Measurements from ENCODE around the gene ABHD6. TPM values are rescaled to one million over a fixed set of nuclear protein-coding genes. Genes with fewer than 3 reads are reported as not detected.

Gene ABHD6
- polyA plus RNA-seq, 1 donor from 2014 or later: 38.9 TPM

DNA sequence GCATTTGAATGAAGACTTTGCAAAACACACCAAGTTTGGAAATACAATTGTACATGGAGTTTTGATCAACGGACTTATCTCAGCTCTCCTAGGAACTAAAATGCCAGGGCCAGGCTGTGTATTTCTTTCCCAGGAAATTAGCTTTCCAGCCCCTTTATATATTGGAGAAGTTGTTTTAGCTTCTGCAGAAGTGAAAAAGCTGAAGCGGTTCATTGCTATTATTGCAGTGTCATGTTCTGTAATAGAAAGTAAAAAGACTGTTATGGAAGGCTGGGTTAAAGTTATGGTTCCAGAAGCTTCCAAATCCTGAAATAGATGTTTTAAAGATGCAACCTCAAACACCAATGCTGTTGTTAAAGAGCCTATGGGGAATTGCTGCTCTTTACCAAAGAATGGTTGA lies 80.2 kb downstream of the ABHD6 start:
- H4K20me1 ChIP-seq (ENCODE audit: insufficient read depth): no peaks in the 10 kb centered on the region
- TF ChIP-seq SMC3 (conservative IDR thresholded peaks at IDR 0.05; ENCODE audit: poor library complexity) (no peak), RAD21 (conservative IDR thresholded peaks at IDR 0.05) (no peak), POLR2AphosphoS5 (IDR thresholded peaks at IDR 0.05) (no peak), MXI1 (conservative IDR thresholded peaks at IDR 0.05; ENCODE audit: poor library complexity, severe bottlenecking) (no peak)
- TF ChIP-seq, protein P1, sequence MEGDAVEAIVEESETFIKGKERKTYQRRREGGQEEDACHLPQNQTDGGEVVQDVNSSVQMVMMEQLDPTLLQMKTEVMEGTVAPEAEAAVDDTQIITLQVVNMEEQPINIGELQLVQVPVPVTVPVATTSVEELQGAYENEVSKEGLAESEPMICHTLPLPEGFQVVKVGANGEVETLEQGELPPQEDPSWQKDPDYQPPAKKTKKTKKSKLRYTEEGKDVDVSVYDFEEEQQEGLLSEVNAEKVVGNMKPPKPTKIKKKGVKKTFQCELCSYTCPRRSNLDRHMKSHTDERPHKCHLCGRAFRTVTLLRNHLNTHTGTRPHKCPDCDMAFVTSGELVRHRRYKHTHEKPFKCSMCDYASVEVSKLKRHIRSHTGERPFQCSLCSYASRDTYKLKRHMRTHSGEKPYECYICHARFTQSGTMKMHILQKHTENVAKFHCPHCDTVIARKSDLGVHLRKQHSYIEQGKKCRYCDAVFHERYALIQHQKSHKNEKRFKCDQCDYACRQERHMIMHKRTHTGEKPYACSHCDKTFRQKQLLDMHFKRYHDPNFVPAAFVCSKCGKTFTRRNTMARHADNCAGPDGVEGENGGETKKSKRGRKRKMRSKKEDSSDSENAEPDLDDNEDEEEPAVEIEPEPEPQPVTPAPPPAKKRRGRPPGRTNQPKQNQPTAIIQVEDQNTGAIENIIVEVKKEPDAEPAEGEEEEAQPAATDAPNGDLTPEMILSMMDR (IDR thresholded peaks at IDR 0.05; ENCODE audit: poor library complexity, severe bottlenecking): no peak
- TF ChIP-seq, protein P2, sequence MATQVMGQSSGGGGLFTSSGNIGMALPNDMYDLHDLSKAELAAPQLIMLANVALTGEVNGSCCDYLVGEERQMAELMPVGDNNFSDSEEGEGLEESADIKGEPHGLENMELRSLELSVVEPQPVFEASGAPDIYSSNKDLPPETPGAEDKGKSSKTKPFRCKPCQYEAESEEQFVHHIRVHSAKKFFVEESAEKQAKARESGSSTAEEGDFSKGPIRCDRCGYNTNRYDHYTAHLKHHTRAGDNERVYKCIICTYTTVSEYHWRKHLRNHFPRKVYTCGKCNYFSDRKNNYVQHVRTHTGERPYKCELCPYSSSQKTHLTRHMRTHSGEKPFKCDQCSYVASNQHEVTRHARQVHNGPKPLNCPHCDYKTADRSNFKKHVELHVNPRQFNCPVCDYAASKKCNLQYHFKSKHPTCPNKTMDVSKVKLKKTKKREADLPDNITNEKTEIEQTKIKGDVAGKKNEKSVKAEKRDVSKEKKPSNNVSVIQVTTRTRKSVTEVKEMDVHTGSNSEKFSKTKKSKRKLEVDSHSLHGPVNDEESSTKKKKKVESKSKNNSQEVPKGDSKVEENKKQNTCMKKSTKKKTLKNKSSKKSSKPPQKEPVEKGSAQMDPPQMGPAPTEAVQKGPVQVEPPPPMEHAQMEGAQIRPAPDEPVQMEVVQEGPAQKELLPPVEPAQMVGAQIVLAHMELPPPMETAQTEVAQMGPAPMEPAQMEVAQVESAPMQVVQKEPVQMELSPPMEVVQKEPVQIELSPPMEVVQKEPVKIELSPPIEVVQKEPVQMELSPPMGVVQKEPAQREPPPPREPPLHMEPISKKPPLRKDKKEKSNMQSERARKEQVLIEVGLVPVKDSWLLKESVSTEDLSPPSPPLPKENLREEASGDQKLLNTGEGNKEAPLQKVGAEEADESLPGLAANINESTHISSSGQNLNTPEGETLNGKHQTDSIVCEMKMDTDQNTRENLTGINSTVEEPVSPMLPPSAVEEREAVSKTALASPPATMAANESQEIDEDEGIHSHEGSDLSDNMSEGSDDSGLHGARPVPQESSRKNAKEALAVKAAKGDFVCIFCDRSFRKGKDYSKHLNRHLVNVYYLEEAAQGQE (IDR thresholded peaks at IDR 0.05; ENCODE audit: borderline replicate concordance): no peak
- no peaks in the 10 kb centered on the region for H3K27me3 ChIP-seq (ENCODE audit: insufficient read depth, low read depth, low read length)
- no peaks in the 10 kb centered on the region for H3K9me3 ChIP-seq (ENCODE audit: low read length)
- H3K79me2 ChIP-seq (replicated peaks; ENCODE audit: insufficient read depth, low read length): no peaks in the 10 kb centered on the region
- H3K4me2 ChIP-seq (ENCODE audit: low read length): no peak overlapping the region
- H3F3A ChIP-seq (ENCODE audit: insufficient read depth, low read length, poor library complexity, severe bottlenecking): no peaks in the 10 kb centered on the region
- no peak overlapping the region for H2AFZ ChIP-seq (ENCODE audit: low read depth, low read length)
- H3K9me2 ChIP-seq (ENCODE audit: insufficient read depth, low read length): no peaks in the 10 kb centered on the region
- no peak overlapping the region for H3K9ac ChIP-seq (ENCODE audit: low read length)
- H3K4me3 ChIP-seq (ENCODE audit: low read length): no peak overlapping the region
- H3K27ac ChIP-seq (ENCODE audit: low read length): no peak overlapping the region
- peaks cover 4% of the 10 kb centered on the region for H3K36me3 ChIP-seq (ENCODE audit: insufficient read depth, low read length)

DNA sequence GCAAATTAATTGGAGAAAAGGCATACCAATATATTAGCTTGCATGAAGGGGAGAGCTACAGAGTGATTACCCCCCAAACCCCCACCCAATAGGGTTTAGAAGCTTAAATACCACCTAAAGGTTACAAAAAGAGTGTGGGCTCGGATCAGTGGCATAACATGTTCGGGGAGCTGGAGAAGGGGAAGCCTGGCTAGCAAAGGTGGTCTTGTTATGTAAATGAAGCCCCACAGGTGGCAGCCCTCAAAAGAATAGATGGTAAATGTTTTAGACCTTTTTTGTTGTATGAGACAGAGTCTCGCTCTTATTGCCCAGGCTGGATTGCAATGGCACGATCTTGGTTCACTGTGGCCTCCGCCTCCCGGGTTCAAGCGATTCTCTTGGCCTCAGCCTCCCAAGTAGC lies 84.2 kb downstream of the ABHD6 start:
- no peaks in the 10 kb centered on the region for H3K79me2 ChIP-seq (replicated peaks; ENCODE audit: insufficient read depth, low read length)
- H3K36me3 ChIP-seq (ENCODE audit: insufficient read depth, low read length): no peaks in the 10 kb centered on the region
- no peaks in the 10 kb centered on the region for H3K27me3 ChIP-seq (ENCODE audit: insufficient read depth, low read depth, low read length)
- no peak overlapping the region for H3K4me3 ChIP-seq (ENCODE audit: low read length)
- H2AFZ ChIP-seq (ENCODE audit: low read depth, low read length): no peak overlapping the region
- H3K9me3 ChIP-seq (ENCODE audit: low read length): no peaks in the 10 kb centered on the region
- H3K27ac ChIP-seq (ENCODE audit: low read length): no peak overlapping the region
- no peak overlapping the region for H3K4me2 ChIP-seq (ENCODE audit: low read length)
- no peaks in the 10 kb centered on the region for H4K20me1 ChIP-seq (ENCODE audit: insufficient read depth)
- H3K9me2 ChIP-seq (ENCODE audit: insufficient read depth, low read length): no peaks in the 10 kb centered on the region
- no peaks in the 10 kb centered on the region for H3F3A ChIP-seq (ENCODE audit: insufficient read depth, low read length, poor library complexity, severe bottlenecking)
- H3K9ac ChIP-seq (ENCODE audit: low read length): no peak overlapping the region
- TF ChIP-seq EZH2 (IDR thresholded peaks at IDR 0.05; ENCODE audit: borderline replicate concordance, insufficient read depth, low read length, poor library complexity, severe bottlenecking) (no peak), RAD21 (conservative IDR thresholded peaks at IDR 0.05) (no peak), TAF1 (IDR thresholded peaks at IDR 0.05; ENCODE audit: low read depth) (no peak), POLR2AphosphoS5 (IDR thresholded peaks at IDR 0.05) (no peak), SMC3 (conservative IDR thresholded peaks at IDR 0.05; ENCODE audit: poor library complexity) (no peak), MXI1 (conservative IDR thresholded peaks at IDR 0.05; ENCODE audit: poor library complexity, severe bottlenecking) (no peak), EP300 (conservative IDR thresholded peaks at IDR 0.05; ENCODE audit: poor library complexity, severe bottlenecking) (no peak)
- TF ChIP-seq, protein P1 (IDR thresholded peaks at IDR 0.05; ENCODE audit: poor library complexity, severe bottlenecking): no peak
- TF ChIP-seq, protein P2 (IDR thresholded peaks at IDR 0.05; ENCODE audit: borderline replicate concordance): no peak

All from neural cell (in vitro differentiated cells).